Cardiac muscle cell (in vitro differentiated cells and primary cell): ENCODE results near the gene METTL6. TPM values are rescaled to one million over a fixed set of nuclear protein-coding genes. Genes with fewer than 3 reads are reported as not detected.
"Not testable (repeated sequence)": the region's sequence is repeated elsewhere in the genome, so short reads cannot be mapped to it uniquely, and the experiment has no call there.

Source experiments
- DNase-seq, 2 donors: peaks; one replicate each; pipeline versions ENCODE4 v3.0.0 to v3.0.0-alpha.2; 2010 to 2017; ENCODE audit warnings: low read depth in 1 of 2, low spot score in 1 of 2
- H3K27ac ChIP-seq: fragments of 200-600 bp; sonication (generic); 2 replicates; pipeline ENCODE4 v1.5.1; 2016
- H3K27me3 ChIP-seq: fragments of 200-600 bp; sonication (generic); 2 replicates; pipeline ENCODE4 v1.6.0; 2016; ENCODE audit warnings: control low read depth
- H3K36me3 ChIP-seq: fragments of 200-600 bp; sonication (generic); 2 replicates; pipeline ENCODE4 v1.5.1; 2016; ENCODE audit warnings: control low read depth
- H3K4me1 ChIP-seq: fragments of 200-600 bp; sonication (generic); 2 replicates; pipeline ENCODE4 v1.8.1; 2017; ENCODE audit warnings: low read depth, mild to moderate bottlenecking, mixed run types
- H3K4me3 ChIP-seq: fragments of 200-600 bp; sonication (generic); 2 replicates; pipeline ENCODE4 v1.5.1; 2016; ENCODE audit warnings: mild to moderate bottlenecking
- H3K9me3 ChIP-seq: fragments of 200-600 bp; sonication (generic); 2 replicates; pipeline ENCODE4 v1.5.1; 2017; ENCODE audit warnings: low read depth, mild to moderate bottlenecking, control low read depth
- CTCF ChIP-seq: IDR thresholded peaks from 2 replicates; pipeline ENCODE4 v1.5.1; 2012; ENCODE audit warnings: low read depth, mild to moderate bottlenecking, low read length
- polyA plus RNA-seq: library from polyadenylated mRNA; unstranded; fragments of >200 nt; fragmentation: Nextera tagmentation; extraction: Ambion mirVana; gene quantifications from 2 replicates; pipeline ENCODE4 v1.2.1, GENCODE V29; 2016
- total RNA-seq: library from RNA; depleted of rRNA; stranded (reverse); fragments of >200 nt; gene quantifications from 2 replicates; pipeline ENCODE4 v1.2.3, GENCODE V29; 2016

Gene METTL6
- total and polyA plus RNA-seq, 2 experiments from 2014 or later: 19.7 to 21.1 TPM

- no peak for TF ChIP-seq CTCF
- Histone ChIP-seq H3K27me3 (no peaks in the 10 kb centered on the region), H3K9me3 (no peaks in the 10 kb centered on the region), H3K36me3 (no peaks in the 10 kb centered on the region), H3K4me3 (no peak overlapping the region), H3K27ac (no peak overlapping the region), H3K4me1 (no peaks in the 10 kb centered on the region)
- DNase-seq: peak in 1 of 2 donors; percentile 17
These were observed 31.0 kb upstream of the METTL6 start for GRCh38 chr3:15458212-15458780.

GRCh38 chr3:15456915-15457314 lies 29.6 kb upstream of the METTL6 start:
- not testable (repeated sequence) for H3K36me3 ChIP-seq, H3K4me3 ChIP-seq, H3K27ac ChIP-seq, H3K4me1 ChIP-seq, H3K27me3 ChIP-seq, H3K9me3 ChIP-seq, DNase-seq

DNA sequence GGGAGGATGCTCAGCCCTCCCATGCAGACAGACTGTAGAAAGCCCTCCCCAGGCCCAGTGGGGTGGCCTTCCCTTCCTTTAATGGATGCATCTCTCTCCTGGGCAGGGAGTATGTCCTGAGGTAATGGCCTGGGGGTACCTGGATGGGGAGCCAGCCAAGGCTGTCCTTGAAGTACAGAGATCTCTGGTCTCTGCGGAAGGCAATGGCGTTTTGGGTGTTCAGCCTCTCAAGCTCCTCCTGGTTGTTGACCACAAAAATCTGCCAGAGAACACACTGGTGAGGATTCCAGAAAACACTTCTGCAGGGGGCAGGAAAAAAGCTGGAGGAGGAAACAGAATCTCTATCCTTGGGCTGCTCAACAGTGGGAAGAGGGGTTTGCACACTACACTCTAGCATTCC lies 29.0 kb upstream of the METTL6 start:
- H3K27me3 ChIP-seq: no peaks in the 10 kb centered on the region
- no peak overlapping the region for H3K27ac ChIP-seq
- no peaks in the 10 kb centered on the region for H3K4me1 ChIP-seq
- H3K9me3 ChIP-seq: no peaks in the 10 kb centered on the region
- no peak overlapping the region for H3K4me3 ChIP-seq
- DNase-seq: peak in 1 of 2 donors; percentile 15
- no peaks in the 10 kb centered on the region for H3K36me3 ChIP-seq
- no peak for TF ChIP-seq CTCF

GRCh38 chr3:15455756-15456155 lies 28.4 kb upstream of the METTL6 start:
- Histone ChIP-seq H3K4me1 (no peaks in the 10 kb centered on the region), H3K36me3 (no peaks in the 10 kb centered on the region), H3K4me3 (no peak overlapping the region), H3K27me3 (no peaks in the 10 kb centered on the region), H3K27ac (no peak overlapping the region), H3K9me3 (no peaks in the 10 kb centered on the region)
- no peak for DNase-seq
- TF ChIP-seq CTCF: no peak

DNA sequence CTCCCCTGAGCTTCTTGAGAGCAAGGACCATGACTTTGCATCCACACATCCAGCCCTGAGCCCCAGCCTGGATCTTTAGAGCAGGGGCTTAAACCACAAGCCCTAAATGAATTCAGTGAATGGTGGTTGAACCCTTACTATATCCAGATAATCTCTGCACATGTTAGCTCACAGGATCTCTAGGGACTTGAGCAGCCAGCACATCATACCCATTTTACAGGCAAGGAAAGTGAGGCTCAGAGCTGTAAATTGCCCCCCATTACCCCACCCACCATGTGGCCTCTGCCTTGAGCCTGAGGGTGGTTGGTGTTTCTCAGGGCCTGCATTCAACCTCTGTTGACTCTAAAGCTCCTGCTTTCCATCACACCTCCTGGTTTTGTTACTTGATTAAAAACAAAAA lies 27.6 kb upstream of the METTL6 start:
- no peaks in the 10 kb centered on the region for H3K4me1 ChIP-seq
- no peak for TF ChIP-seq CTCF

GRCh38 chr3:15453991-15454625 lies 26.8 kb upstream of the METTL6 start:
- no peak for DNase-seq
- H3K36me3 ChIP-seq: no peaks in the 10 kb centered on the region
- H3K27me3 ChIP-seq: no peaks in the 10 kb centered on the region
- H3K27ac ChIP-seq: no peak overlapping the region
- no peak for TF ChIP-seq CTCF
- H3K4me3 ChIP-seq: no peak overlapping the region
- H3K9me3 ChIP-seq: no peaks in the 10 kb centered on the region
- no peaks in the 10 kb centered on the region for H3K4me1 ChIP-seq

More for the DNA sequence above, 27.6 kb upstream of the METTL6 start:
- DNase-seq: no peak
- Histone ChIP-seq H3K9me3 (no peaks in the 10 kb centered on the region), H3K27ac (no peak overlapping the region), H3K36me3 (no peaks in the 10 kb centered on the region), H3K27me3 (no peaks in the 10 kb centered on the region), H3K4me3 (no peak overlapping the region)
